ENCODE results near the gene SLC4A9.

DNA sequence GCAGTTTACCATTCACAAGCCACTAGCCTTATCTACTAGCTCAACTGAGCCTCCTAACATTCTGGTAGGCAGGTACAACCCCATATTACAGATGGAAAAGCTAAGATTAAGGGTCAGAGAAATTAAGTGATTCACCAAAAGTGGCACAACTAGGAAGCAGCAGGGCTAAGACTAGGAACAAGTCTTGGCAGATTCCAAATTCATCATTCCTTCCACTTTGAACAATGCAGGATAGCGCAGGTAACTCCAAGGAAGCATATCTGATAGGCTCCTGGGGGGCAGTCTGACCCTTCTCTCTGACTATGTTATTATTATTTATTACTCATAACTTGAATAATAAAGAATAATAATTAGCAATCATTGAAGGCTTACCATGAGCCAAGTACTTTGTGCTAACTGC is 22.1 kb upstream of the SLC4A9 start:
- TF ChIP-seq, protein P1, sequence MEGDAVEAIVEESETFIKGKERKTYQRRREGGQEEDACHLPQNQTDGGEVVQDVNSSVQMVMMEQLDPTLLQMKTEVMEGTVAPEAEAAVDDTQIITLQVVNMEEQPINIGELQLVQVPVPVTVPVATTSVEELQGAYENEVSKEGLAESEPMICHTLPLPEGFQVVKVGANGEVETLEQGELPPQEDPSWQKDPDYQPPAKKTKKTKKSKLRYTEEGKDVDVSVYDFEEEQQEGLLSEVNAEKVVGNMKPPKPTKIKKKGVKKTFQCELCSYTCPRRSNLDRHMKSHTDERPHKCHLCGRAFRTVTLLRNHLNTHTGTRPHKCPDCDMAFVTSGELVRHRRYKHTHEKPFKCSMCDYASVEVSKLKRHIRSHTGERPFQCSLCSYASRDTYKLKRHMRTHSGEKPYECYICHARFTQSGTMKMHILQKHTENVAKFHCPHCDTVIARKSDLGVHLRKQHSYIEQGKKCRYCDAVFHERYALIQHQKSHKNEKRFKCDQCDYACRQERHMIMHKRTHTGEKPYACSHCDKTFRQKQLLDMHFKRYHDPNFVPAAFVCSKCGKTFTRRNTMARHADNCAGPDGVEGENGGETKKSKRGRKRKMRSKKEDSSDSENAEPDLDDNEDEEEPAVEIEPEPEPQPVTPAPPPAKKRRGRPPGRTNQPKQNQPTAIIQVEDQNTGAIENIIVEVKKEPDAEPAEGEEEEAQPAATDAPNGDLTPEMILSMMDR (IDR thresholded peaks at IDR 0.05): no peak
- no peak for TF ChIP-seq POLR2A (IDR thresholded peaks at IDR 0.05)
- no peak for TF ChIP-seq EP300 (IDR thresholded peaks at IDR 0.05)
- TF ChIP-seq POLR2AphosphoS5 (IDR thresholded peaks at IDR 0.05): no peak
